Endothelial cell of umbilical vein (primary cell): ENCODE data around the gene ROCK2. TPM values are rescaled to one million over a fixed set of nuclear protein-coding genes. Genes with fewer than 3 reads are reported as not detected.

ENCODE experiments used
- BruUV-seq: library from RNA; stranded (reverse); fragments of 400-500 nt; replicated peaks from 2 replicates; lab custom pipeline; 2021; lab: Mats Ljungman, UMichigan
- CTCF ChIA-PET: fragments of 300-600, 350-600 bp; sonication (Branson Sonifier 250); formaldehyde crosslinking; loops from one replicate; lab custom pipeline; 2021; ENCODE audit warnings: antibody characterized with exemption, inconsistent platforms; lab: Charles Lee
- POLR2A ChIA-PET: fragments of 300-600, 350-600 bp; sonication (Branson Sonifier 250); formaldehyde crosslinking; loops from one replicate; lab custom pipeline; 2021; ENCODE audit warnings: antibody characterized with exemption, inconsistent platforms; lab: Charles Lee
- DNase-seq: peaks from one replicate; pipeline ENCODE4 v3.0.0-alpha.2; 2011; ENCODE audit warnings: low read depth, low spot score
- FAIRE-seq: peaks from 2 replicates; lab custom pipeline; 2011; peaks lifted over from hg19 to GRCh38; lab: Jason Lieb, UNC
- H2AFZ ChIP-seq: 2 replicates; pipeline ENCODE4 v1.6.0; 2012; ENCODE audit warnings: low read depth, low read length, control low read depth, inconsistent platforms
- H3K27ac ChIP-seq: 2 replicates; pipeline ENCODE4 v1.5.1; 2011; ENCODE audit warnings: low read depth, mild to moderate bottlenecking, control low read depth, low read length, moderate library complexity; ENCODE audit not compliant: insufficient read depth
- H3K27me3 ChIP-seq, 2 experiments: 2 replicates each; pipeline versions ENCODE4 v1.6.0 to v1.6.1; 2011; ENCODE audit warnings: low read length in 2 of 2, mixed read lengths in 1 of 2; ENCODE audit not compliant: control insufficient read depth in 2 of 2, insufficient read depth in 2 of 2
- H3K36me3 ChIP-seq, 2 experiments: 2 replicates in 1 of 2; 3 replicates in 1 of 2; pipeline ENCODE4 v1.5.1; 2011; ENCODE audit warnings: low read length in 2 of 2, mild to moderate bottlenecking in 1 of 2, moderate library complexity in 1 of 2; ENCODE audit not compliant: control insufficient read depth in 2 of 2, insufficient read depth in 2 of 2; ENCODE audit errors: extremely low read depth in 1 of 2
- H3K4me1 ChIP-seq: 3 replicates; pipeline ENCODE4 v1.5.1; 2011; ENCODE audit warnings: mild to moderate bottlenecking, low read length; ENCODE audit not compliant: control insufficient read depth, insufficient read depth; ENCODE audit errors: extremely low read depth
- H3K4me2 ChIP-seq: 2 replicates; pipeline ENCODE4 v1.6.1; 2011; ENCODE audit warnings: low read length, control low read depth, mixed read lengths; ENCODE audit not compliant: insufficient read depth
- H3K4me3 ChIP-seq, 3 experiments: fragments of 200-600 bp in 1 of 3; sonication (generic), shearing (Covaris generic) in 1 of 3; replicated peaks in 1 of 3; 2 replicates each; pipeline ENCODE4 v1.5.1; 2011 to 2016; ENCODE audit warnings: control low read depth in 3 of 3, low read length in 3 of 3, mild to moderate bottlenecking in 2 of 3, inconsistent platforms in 1 of 3, low read depth in 1 of 3, moderate library complexity in 1 of 3; ENCODE audit not compliant: insufficient read depth in 1 of 3
- H3K79me2 ChIP-seq: 2 replicates; pipeline ENCODE4 v1.6.0; 2012; ENCODE audit warnings: low read length, inconsistent platforms; ENCODE audit not compliant: control insufficient read depth, insufficient read depth
- H3K9ac ChIP-seq: replicated peaks from 2 replicates; pipeline ENCODE3; 2011; ENCODE audit warnings: low read length, control low read depth; ENCODE audit not compliant: insufficient read depth; ENCODE audit errors: extremely low read depth
- H3K9me1 ChIP-seq: replicated peaks from 3 replicates; pipeline ENCODE4 v1.6.0; 2011; ENCODE audit warnings: mild to moderate bottlenecking, low read length; ENCODE audit not compliant: control insufficient read depth, insufficient read depth; ENCODE audit errors: extremely low read depth
- H3K9me3 ChIP-seq: replicated peaks from 2 replicates; pipeline ENCODE4 v1.5.1; 2012; ENCODE audit warnings: low read length, inconsistent platforms; ENCODE audit not compliant: control insufficient read depth, insufficient read depth
- H4K20me1 ChIP-seq: replicated peaks from 2 replicates; pipeline ENCODE3; 2011; ENCODE audit warnings: mild to moderate bottlenecking, low read length; ENCODE audit not compliant: control insufficient read depth, insufficient read depth; ENCODE audit errors: extremely low read depth
- CTCF ChIP-seq, 2 donors: IDR thresholded peaks; 1 replicate in 1 of 2; 2 replicates in 1 of 2; pipeline ENCODE4 v1.5.1; 2011; ENCODE audit warnings: low read length in 2 of 2, mild to moderate bottlenecking in 2 of 2, moderate library complexity in 2 of 2, control low read depth in 1 of 2, inconsistent platforms in 1 of 2, low read depth in 1 of 2; ENCODE audit not compliant: insufficient read depth in 1 of 2; ENCODE audit errors: extremely low read depth in 1 of 2
- FOS ChIP-seq: IDR thresholded peaks from 2 replicates; pipeline ENCODE4 v1.6.1; 2011; ENCODE audit warnings: mild to moderate bottlenecking, low read length, moderate library complexity, borderline replicate concordance; ENCODE audit not compliant: insufficient read depth
- GATA2 ChIP-seq: IDR thresholded peaks from 2 replicates; pipeline ENCODE4 v1.7.0; 2011; ENCODE audit warnings: low read depth, mild to moderate bottlenecking, moderate library complexity, mixed read lengths, low read length; ENCODE audit not compliant: insufficient read length, insufficient read depth
- JUN ChIP-seq: IDR thresholded peaks from 2 replicates; pipeline ENCODE4 v1.6.1; 2011; ENCODE audit warnings: borderline replicate concordance, low read depth; ENCODE audit not compliant: insufficient read length, insufficient read depth
- POLR2A ChIP-seq: IDR thresholded peaks from 2 replicates; pipeline ENCODE4 v1.6.1; 2012; ENCODE audit warnings: low read depth, mild to moderate bottlenecking, control low read depth, low read length
- POLR2AphosphoS5 ChIP-seq: IDR thresholded peaks from 2 replicates; pipeline ENCODE4 v1.6.1; 2012; ENCODE audit warnings: low read depth, mild to moderate bottlenecking, control low read depth, low read length, moderate library complexity; ENCODE audit not compliant: insufficient read depth
- dilution Hi-C: fragments of 300-500 bp; cut with MboI; formaldehyde crosslinking; loops from one replicate; pipeline ENCODE4 v1.15.0; 2019; ENCODE audit warnings: low sequenced_read_pairs; ENCODE audit not compliant: extremely low pct_ligation_motif_present
- intact Hi-C: fragments of 100-400 bp; cut with micrococcal nuclease; formaldehyde crosslinking; loops from one replicate; pipeline ENCODE4 v1.10.0; 2022
- polyA plus RNA-seq, 4 experiments: library from polyadenylated mRNA; depleted of rRNA in 3 of 4; stranded (reverse) in 3 of 4; unstranded in 1 of 4; fragments of >200 nt; gene quantifications; 2 replicates each; pipeline versions ENCODE4 v1.2.1 to v1.2.3, GENCODE V29; 2011 to 2012; ENCODE audit warnings: missing spikeins in 1 of 4
- total RNA-seq: library from RNA; stranded (reverse); gene quantifications from 2 replicates; pipeline ENCODE4 v1.2.3, GENCODE V29; 2021

The ROCK2 gene
- total and polyA plus RNA-seq, 2 donors (not counting 3 experiments of a cell fraction or from before 2014, with no cell fraction given) = 5.2 to 56.5 TPM

GRCh38 chr2:11157296-11157695, 187.1 kb downstream of the ROCK2 start:
- Histone ChIP-seq H2AFZ (no peak overlapping the region), H3K9ac (no peak overlapping the region), H3K27ac (no peak overlapping the region), H3K27me3 (no peaks in the 10 kb centered on the region), H3K4me3 (no peak overlapping the region), H3K9me3 (no peaks in the 10 kb centered on the region), H3K36me3 (no peaks in the 10 kb centered on the region), H3K4me1 (peaks cover 11% of the 10 kb centered on the region), H3K9me1 (no peaks in the 10 kb centered on the region), H3K4me2 (no peak overlapping the region), H3K79me2 (no peaks in the 10 kb centered on the region), H4K20me1 (no peaks in the 10 kb centered on the region)
- POLR2A ChIA-PET = no interaction called here
- FAIRE-seq = no peak
- no peak for TF ChIP-seq JUN
- no peak for TF ChIP-seq POLR2A
- no peak for TF ChIP-seq FOS
- TF ChIP-seq CTCF (IDR thresholded peaks at IDR 0.05; ENCODE audit: extremely low read depth in 1 of 2, insufficient read depth in 1 of 2, low read depth in 1 of 2, low read length in 2 of 2) = no peak
- no peak for TF ChIP-seq POLR2AphosphoS5
- no peak for TF ChIP-seq GATA2
- BruUV-seq = no TSS peak
- no peak for DNase-seq
- dilution Hi-C loops (no loop called here), intact Hi-C loops (no loop called here)
- CTCF ChIA-PET = no interaction called here
